HG03095 (cell line): Measurements from ENCODE around the gene IFNAR1.
"Not testable (repeated sequence)": the region's sequence is repeated elsewhere in the genome, so short reads cannot be mapped to it uniquely, and the experiment has no call there.

Experiments
- ATAC-seq: cut with Tn5 transposase; IDR thresholded peaks from one replicate; pipeline ENCODE4 v1.9.1; 2021; ENCODE audit warnings: moderate library complexity; ENCODE audit not compliant: unreplicated experiment

Gene IFNAR1

DNA sequence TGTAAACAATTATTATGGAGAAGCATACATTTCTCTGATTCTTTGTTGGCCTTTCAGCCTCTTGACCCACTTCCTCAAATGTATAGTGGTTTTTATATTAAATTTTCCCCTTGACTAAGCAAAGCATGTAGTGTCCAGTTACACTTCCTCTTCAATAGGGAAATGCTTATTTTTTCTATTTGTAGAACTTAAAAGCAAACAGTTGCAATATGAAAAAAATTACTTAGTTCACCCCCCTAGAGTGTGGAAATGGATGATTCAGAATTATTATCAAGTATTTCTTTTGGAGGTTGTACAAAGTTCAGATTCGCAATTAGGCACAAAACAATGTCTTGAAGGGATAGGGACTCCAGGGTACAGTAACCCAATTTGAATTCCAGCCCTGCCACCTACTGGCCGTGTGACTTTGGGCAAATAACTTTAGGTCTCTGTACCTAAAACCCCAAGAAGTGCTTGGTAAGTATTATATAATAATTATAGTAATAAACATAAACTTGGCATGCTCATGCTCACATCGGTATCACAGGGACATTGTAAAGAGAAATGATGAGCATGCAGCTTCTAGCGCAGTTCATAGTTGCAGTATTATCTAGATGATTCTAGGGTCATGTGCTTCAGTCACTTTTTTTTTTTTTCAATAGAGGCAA is 49.8 kb downstream of the IFNAR1 start:
- no peak for ATAC-seq

DNA sequence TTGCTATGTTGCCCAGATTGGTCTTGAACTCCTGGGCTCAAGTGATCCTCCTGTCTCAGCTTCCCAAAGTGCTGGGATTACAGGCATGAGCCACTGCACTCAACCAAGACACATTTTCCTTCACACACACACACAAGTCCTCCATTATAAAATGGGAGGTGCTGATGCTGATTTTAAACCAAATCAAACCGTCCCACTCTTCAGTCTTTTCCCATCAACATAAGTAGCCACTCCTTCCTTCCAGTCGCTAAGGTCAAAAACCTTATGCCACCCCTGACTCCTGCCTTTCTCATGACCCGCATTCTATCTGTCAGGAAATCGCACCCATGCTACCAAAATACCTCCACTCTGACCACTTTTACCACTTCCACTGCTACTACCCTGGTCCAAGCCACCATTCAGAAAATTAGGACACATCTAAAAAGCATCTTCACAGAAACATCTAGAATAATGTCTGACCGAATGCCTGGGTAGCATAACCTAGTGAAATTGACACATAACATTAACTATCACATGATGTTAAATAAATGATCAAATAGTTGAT is 50.4 kb downstream of the IFNAR1 start:
- ATAC-seq, result no peak

DNA sequence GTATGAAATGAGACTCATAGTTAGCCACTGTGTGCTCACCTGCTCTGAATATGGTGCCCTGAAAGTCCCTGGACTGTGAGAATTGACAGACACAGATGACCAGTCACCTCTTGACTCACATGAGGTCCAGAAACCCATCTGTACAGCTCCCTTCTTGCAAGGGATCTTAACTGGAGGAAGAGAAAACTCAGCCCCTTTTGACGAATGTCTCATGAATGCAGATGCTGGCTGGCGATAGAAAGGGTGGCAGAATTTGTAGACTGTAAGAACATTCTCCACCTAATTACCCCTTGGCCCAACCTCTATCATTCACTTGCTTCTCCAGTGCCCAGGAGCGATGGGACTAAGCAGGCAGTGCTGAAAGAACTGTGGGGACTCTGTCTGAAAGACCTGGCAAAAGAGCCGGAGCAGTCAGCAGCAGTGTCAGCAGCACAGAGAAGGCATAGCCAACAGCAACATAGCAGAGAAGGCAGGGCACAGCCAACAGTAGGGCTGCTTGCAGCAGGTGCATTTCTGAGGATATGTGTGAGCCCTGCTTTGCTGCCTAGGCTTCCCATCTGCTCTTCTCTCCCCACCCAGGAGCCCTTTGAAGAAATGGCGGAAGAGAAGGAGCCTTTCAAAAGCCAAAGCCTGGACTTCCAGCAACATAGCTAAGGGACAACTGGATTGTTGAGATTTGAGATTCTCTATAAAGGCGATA is 52.6 kb downstream of the IFNAR1 start:
- no peak for ATAC-seq

DNA sequence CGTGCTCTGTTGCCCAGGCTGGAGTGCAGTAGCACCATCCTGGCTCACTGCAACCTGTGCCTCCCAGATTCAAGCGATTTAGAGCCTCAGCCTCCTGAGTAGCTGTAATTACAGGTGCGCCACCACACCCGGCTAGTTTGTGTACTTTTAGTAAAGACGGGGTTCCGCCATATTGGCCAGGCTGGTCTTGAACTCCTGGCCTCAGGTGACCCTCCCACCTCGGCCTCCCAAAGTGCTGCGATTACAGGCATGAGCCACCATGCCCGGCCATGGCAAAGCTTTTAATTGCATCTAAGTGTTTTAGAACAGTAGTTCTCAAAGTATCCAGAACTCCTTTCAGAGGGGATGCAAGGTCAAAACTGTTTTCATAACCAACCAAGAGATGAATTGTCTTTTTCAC is 53.3 kb downstream of the IFNAR1 start:
- no peak for ATAC-seq

DNA sequence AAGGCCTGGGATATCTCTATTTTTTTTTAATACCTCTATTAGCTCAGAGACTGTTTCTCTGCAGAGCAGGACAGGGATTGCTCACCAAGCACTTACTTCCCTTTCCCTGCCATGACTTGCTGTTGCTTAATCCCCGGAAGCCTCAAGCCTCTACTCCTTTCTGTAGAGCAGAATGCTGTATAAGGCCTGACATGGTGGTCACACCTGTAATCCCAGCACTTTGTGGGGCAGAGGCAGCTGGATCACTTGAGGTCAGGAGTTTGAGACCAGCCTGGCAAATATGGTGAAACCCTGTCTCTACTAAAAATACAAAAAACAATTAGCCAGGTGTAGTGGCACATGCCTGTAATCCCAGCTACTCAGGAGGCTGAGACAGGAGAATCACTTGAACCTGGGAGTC is 55.2 kb downstream of the IFNAR1 start:
- not testable (repeated sequence) for ATAC-seq

DNA sequence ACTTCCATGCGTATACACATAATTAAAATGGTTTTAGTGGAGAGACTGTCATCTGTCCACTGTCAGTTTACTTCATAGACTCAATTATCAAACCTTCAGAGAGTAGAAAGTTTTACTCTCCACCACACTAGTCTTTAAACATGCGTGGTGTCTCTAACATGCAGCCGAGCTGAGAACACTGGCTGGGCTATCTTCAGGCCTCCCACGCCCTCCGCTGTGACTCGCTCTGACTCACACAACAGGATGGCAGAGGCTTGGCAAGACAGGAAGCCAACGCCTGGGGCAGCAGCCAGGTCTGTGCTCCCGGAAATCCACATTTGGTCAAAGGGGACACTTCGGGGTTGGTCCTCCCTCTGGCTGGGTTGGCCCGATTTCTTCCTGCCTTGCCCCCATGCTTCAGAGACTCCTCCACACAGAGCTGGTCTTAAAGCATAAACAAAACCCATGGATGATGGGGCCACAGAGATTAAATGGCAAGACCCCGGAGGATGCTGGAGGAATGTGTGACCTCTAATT is 55.8 kb downstream of the IFNAR1 start:
- ATAC-seq, result peak; percentile 42

DNA sequence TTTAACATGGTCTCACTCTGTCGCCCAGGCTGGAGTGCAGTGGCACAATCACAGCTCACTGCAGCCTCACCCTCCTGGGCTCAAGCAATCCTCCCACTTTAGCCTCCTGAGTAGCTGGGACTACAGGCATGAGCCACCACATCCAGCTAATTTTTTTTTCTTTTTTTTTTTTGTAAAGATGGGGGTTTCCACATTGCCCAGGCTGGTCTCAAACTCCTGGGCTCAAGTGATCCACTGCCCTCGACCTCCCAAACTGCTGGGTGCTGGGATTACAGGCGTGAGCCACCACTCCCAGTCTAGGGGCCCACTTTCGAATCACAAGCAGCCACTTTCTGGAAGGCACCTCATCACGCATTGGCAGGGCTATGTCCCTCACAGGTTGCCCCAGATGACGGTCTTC is 56.6 kb downstream of the IFNAR1 start:
- not testable (repeated sequence) for ATAC-seq

DNA sequence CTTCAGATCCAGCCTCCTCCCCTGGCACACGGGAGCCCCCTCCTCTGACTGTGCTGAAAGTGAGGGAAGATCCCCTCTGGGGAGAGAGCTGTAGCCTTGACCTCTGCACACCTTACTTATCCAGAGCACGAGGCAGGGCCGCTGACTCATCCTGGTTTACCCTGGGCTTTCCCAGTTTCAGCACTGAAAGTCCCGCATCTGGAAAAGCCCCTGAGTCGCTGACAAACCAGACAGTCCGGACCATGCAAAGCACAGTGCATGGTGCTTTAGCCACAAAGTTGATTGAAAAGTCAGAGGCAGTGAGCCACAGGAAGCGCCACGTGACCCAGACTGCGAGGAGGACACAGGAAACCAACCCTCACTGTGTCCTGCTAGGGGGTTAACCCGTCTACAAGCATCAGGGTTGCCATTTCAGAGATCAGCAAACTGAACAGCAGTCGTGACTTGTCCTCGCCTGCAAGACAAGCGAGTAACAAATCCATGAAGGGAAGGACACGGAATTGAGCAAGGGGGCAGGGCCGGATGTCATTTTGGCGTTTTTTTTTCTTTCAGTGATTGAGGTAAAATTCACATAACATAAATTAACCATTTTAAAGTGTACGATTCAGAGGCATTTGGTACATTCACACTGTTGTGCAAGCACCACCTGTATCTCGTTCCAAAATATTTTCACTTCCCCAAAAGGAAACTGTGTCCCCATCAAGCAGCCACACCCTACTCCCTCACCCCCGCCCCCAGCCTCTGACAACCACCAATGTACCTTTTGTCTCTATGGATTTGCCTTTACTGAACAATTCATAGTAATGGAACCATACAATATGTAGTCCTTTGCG is 58.5 kb downstream of the IFNAR1 start:
- peak; percentile 76 for ATAC-seq

DNA sequence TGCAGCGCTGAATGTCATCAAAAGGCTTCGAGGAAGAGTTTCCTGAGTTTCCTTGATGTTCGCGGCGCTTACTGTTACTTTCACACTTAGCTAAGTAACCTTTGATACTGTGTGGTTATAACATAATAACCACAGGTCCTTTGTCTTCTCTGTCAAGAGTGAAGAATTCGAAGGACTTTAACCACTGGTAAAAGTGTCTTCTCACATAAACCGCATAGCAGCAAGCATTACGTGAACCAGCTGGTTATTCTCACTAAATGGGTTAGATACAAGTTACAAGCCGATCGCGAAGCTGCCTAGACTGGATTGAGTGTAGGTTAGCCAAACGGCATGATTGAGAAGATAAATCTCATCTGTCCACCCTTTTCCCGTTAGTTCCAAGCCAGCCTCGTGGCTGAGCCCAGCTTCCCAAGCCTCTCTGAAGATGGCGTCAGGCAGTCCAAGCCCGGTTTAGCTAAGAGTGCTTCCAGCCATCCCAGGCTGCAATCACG is 60.1 kb downstream of the IFNAR1 start:
- no peak for ATAC-seq

DNA sequence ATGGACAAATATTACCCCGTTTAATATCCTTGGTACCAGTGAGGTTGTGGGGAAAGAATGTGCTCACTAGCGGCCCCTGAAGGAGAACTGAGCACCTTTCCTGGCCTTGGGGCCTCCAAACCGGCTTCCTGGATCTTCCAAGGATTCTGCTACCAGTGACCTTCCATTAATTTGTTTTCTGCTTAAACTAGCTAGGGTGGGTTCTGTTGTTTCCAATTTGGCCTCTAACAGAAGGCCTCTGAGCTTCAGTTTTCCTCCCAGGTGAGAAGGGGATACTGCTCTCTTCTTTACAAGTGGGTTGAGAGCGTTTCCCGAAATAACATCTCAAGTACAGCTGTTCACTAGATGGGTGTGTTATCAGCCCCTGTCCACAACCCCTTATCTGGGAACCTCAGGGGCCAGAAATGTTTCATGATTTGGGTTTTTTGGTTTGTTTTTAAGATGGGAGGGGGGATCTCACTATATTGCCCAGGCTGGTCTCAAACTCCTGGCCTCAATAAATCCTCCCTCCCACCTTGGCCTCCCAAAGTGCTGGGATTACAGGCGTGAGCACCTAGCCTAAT is 61.5 kb downstream of the IFNAR1 start:
- no peak for ATAC-seq

DNA sequence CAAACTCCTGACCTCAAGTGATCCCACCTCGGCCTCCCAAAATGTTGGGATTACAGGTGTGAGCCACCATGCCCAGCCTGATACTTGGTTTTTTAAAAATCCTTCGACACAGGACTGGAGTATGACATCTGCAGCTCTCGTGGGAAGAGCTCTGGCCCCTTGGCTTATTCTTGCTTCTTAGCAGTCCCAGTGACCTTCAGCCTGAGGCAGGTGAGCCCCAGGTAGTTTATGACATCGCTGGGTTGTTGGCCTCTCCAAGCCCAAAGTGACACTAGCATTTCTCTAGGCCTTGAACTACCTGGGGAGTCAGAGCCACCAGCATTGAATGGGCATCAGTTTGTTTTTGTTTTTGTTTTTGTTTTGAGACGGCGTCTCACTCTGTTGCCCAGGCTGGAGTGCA is 62.5 kb downstream of the IFNAR1 start:
- ATAC-seq, result no peak

DNA sequence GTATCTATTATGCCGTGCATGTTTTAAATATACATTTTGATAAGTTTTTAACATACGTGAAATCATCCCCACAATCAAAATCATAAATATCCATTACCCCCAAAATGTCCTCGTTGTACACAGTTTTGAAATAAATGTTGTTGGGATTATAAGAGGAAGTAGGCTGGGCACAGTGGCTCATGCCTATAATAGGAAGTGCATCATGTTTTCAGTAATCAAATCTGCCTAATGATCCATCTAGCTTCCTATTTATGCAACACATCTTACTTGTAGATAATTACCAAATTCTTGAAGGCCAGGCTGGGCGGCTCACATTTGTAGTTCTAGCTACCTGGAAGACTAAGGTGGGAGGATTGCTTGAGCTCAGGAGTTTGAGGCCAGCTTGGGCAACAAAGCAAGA is 63.4 kb downstream of the IFNAR1 start:
- no peak for ATAC-seq

DNA sequence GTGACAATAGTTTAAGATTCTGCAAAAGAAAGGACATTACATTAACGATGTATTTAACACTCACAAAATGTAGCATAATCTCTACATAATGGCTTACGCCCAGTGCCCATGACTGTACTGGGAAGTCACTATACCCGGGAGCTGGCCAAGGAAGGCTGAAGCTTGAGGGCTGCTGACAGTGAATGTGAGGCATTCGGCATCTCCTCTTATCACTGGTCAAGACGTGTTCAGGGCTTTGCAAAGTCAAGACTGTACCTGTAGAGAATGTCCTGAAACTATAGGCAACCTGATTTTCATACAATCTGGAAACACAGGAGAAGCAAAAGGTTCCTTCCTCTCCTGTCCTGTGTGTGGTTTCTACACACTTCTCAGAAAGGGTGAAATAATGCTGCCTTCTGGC is 65.7 kb downstream of the IFNAR1 start:
- no peak for ATAC-seq

DNA sequence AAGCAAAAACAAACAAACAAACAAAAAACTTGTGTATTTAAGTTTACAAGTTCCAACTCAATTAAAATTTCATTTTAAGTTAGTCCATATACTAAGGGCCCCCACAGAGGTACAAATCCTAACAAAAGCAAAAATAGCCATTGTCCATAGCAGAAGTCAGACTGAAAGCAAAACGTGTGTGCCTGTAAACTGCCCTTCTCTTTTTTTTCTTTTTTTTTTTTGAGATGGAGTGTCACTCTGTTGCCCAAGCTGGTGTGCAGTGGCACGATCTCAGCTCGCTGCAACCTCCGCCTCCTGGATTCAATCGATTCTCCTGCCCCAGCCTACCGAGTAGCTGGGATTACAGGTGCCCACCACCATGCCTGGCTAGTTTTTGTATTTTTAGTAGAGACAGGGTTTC is 66.9 kb downstream of the IFNAR1 start:
- no peak for ATAC-seq

DNA sequence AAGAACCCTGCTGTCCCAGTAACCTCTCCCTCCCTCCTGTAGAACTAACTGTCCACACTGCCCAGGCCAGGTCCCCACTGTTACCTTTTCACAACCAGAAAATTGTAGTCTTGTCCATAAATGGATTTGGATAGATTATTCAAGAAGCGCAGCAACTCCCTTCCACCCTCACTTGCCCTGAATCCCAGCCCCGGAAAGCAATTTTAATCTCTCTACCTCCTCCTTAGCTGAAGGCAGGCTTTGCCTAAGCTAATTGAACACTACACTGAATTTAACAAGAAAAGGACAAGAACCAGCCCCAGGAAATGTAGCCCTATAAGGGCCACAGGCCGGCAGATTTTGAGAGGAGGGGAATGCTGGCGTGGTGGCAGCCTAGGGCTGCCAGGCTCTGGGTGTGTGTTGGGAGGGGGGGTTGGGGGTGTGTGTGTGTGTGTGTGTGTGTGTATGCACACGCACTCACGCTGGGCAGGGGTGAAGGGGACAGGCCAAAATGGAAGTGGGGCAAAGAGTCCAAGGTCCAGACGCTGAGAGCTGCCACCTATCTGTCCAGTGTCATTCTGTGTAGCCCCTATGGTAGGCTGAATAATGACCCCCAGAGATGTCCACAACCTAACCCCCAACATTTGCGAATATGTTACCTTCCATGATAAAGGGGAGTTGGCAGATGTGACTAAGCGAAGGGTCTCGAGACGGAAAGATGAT is 67.7 kb downstream of the IFNAR1 start:
- no peak for ATAC-seq

DNA sequence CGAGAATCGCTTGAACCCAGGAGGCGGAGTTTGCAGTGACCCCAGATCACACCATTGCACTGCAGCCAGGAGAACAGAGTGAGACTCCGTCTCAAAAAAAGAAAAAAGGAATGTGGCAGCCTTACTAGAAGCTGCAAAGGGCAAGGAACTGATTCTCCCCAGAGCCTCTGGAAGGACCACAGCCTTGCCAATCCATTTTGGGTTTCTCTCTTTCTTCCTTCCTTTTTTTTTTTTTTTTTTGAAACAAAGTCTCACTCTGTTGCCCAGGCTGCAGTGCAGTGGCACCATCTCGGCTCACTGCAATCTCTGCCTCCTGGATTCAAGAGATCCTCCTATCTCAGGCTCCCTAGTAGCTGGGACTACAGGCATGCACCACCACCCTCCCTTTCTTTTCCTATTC is 68.6 kb downstream of the IFNAR1 start:
- no peak for ATAC-seq

DNA sequence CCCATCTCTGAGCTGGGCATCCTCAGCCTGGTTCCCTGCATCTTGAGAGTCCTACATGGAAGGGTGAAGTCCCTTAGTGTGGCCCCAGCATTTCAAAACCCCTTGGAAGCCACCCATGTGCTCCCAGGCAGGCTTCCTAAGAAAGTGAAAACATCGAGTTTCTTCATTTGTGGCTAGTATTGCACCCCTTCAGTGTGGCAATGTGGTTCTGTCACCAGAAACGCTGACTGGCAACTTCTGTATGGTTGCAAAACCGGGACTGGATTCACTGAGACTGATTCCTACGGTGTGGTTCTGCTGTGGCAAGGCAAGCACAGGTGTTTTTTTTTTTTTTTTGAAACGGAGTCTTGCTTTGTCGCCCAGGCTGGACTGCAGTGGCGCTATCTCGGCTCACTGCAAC is 69.5 kb downstream of the IFNAR1 start:
- no peak for ATAC-seq

DNA sequence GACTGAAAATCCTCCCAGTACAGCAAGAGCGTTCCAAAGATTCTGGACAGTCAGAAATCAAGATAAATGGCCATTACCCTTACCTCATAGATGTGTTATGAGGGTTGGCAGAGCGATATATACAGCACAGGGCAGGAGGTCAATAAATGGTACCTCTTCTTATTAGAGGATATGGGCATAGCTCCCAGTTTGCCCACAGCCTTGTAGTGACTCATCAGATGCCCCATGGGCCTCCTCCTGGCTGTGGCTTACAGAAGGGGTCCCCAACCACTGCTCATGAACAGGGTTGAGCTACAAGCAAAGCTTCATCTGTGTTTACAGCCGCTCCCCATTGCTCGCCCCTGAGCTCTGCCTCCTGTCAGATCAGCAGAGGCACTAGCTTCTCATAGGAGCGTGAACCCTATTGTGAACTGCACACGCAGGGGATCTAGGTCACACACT is 71.1 kb downstream of the IFNAR1 start:
- no peak for ATAC-seq

DNA sequence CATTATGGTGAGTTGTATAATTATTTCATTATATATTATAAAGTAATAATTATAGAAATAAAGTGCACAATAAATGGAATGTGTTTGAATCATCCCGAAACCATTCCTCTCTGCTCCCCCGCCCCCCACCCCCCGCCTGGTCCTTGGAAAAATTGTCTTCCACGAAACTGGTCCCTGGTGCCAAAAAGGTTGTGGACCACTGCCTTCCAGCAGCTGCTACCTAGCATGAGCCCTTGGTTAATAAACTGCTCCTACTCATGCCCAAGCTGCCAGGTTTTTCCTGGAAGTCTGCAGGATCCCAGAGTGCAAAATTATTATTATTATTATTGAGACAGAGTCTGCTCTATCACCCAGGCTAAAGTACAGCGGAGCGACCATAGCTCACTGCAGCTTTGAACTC is 71.7 kb downstream of the IFNAR1 start:
- ATAC-seq, result no peak

DNA sequence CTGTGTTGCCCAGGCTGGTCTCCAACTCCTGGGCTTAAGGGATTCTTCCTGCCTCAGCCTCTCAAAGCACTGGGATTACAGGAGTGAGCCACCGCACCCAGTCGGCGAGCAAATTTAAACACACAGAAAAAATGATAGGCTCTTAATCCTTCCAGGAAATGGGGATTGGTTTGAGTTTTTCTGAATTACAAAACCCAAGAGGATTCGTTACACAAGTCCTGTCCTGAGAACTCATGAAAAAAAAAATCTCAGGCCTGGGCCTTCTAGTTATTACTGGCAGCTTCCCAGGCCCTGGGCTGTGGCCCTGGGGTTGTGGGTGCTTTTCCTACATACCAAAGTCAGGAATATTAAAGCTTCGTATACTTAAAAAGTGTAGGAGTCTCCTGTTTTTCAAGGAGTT is 72.2 kb downstream of the IFNAR1 start:
- no peak for ATAC-seq
